Suppressor macrophage treated with lipopolysaccharide for 4 hours (primary cell): Measurements from ENCODE around the gene TTC29.
"Not testable (repeated sequence)": the region's sequence is repeated elsewhere in the genome, so short reads cannot be mapped to it uniquely, and the experiment has no call there.

Source experiments
- DNase-seq: peaks from one replicate; pipeline ENCODE4 v3.0.0-alpha.2; 2020

TTC29 gene

GRCh38 chr4:146855761-146856160, 89.9 kb downstream of the TTC29 start:
- DNase-seq: no peak

GRCh38 chr4:146852360-146852759, 93.3 kb downstream of the TTC29 start:
- DNase-seq: no peak

- DNase-seq: no peak
These were observed 98.3 kb downstream of the TTC29 start for GRCh38 chr4:146847345-146847744.

- DNase-seq: no peak
These were observed 98.8 kb downstream of the TTC29 start for GRCh38 chr4:146846882-146847281.

- no peak for DNase-seq
These were observed 100.9 kb downstream of the TTC29 start for GRCh38 chr4:146844761-146845160.

- DNase-seq: no peak
These were observed 102.8 kb downstream of the TTC29 start for GRCh38 chr4:146842876-146843275.

GRCh38 chr4:146840731-146841130, 104.9 kb downstream of the TTC29 start:
- no peak for DNase-seq

- DNase-seq: no peak
These were observed 110.6 kb downstream of the TTC29 start for GRCh38 chr4:146835096-146835495.

- no peak for DNase-seq
These were observed 111.2 kb downstream of the TTC29 start for GRCh38 chr4:146834263-146835034.

GRCh38 chr4:146833530-146833929, 112.1 kb downstream of the TTC29 start:
- DNase-seq: no peak

- DNase-seq: not testable (repeated sequence)
These were observed 122.7 kb downstream of the TTC29 start for GRCh38 chr4:146822980-146823379.

GRCh38 chr4:146814750-146815149, 130.9 kb downstream of the TTC29 start:
- no peak for DNase-seq

- no peak for DNase-seq
These were observed 150.0 kb downstream of the TTC29 start for GRCh38 chr4:146795711-146796110.

- no peak for DNase-seq
These were observed 151.9 kb downstream of the TTC29 start for GRCh38 chr4:146793727-146794126.

- DNase-seq: no peak
These were observed 154.2 kb downstream of the TTC29 start for GRCh38 chr4:146791439-146791838.

- no peak for DNase-seq
These were observed 155.1 kb downstream of the TTC29 start for GRCh38 chr4:146790515-146790914.

- no peak for DNase-seq
These were observed 157.9 kb downstream of the TTC29 start for GRCh38 chr4:146787731-146788130.

GRCh38 chr4:146776691-146777090, 169.0 kb downstream of the TTC29 start:
- no peak for DNase-seq

- no peak for DNase-seq
These were observed 182.1 kb downstream of the TTC29 start for GRCh38 chr4:146763560-146763959.

- DNase-seq: no peak
These were observed 183.6 kb downstream of the TTC29 start for GRCh38 chr4:146762016-146762415.

GRCh38 chr4:146742416-146742815, 203.2 kb downstream of the TTC29 start:
- DNase-seq: no peak

- no peak for DNase-seq
These were observed 206.5 kb downstream of the TTC29 start for GRCh38 chr4:146739182-146739581.

- DNase-seq: not testable (repeated sequence)
These were observed 222.1 kb downstream of the TTC29 start for GRCh38 chr4:146723519-146723918.

GRCh38 chr4:146709956-146710355, 235.7 kb downstream of the TTC29 start:
- no peak for DNase-seq

GRCh38 chr4:146699910-146700309, 245.8 kb downstream of the TTC29 start:
- DNase-seq: no peak
